Neural crest cell (in vitro differentiated cells): Measurements from ENCODE around the gene OXSR1. TPM values are rescaled to one million over a fixed set of nuclear protein-coding genes. Genes with fewer than 3 reads are reported as not detected.

Experiments
- DNase-seq: peaks from one replicate; pipeline ENCODE4 v3.0.0; 2021; ENCODE audit warnings: low read depth, mixed read lengths, low spot score
- H3K27ac Mint-ChIP-seq: one replicate; pipeline ENCODE4 v1.8.0; 2021; ENCODE audit warnings: mild to moderate bottlenecking, mixed read lengths; ENCODE audit not compliant: unreplicated experiment
- H3K27me3 Mint-ChIP-seq: 2 replicates; pipeline ENCODE4 v1.8.0; 2021; ENCODE audit warnings: low read depth, mild to moderate bottlenecking, mixed read lengths
- H3K36me3 Mint-ChIP-seq: 2 replicates; pipeline ENCODE4 v1.8.0; 2021; ENCODE audit warnings: low read depth, mild to moderate bottlenecking, mixed read lengths
- H3K4me1 Mint-ChIP-seq: 2 replicates; pipeline ENCODE4 v1.8.0; 2021; ENCODE audit warnings: mixed read lengths
- H3K4me3 Mint-ChIP-seq: one replicate; pipeline ENCODE4 v1.8.0; 2021; ENCODE audit warnings: mild to moderate bottlenecking, mixed read lengths
- H3K9me3 Mint-ChIP-seq: 2 replicates; pipeline ENCODE4 v1.8.0; 2021; ENCODE audit warnings: mixed read lengths
- CTCF ChIP-seq: fragments of 200-600 bp; sonication (generic); conservative IDR thresholded peaks from 2 replicates; pipeline ENCODE4 v1.5.0; 2021; ENCODE audit warnings: antibody characterized with exemption, mild to moderate bottlenecking
- total RNA-seq: library from RNA; stranded (reverse); gene quantifications from 2 replicates; pipeline ENCODE4 v1.2.1, GENCODE V29; 2021

Gene OXSR1
- total RNA-seq, 1 donor from 2014 or later = 48.4 TPM

GRCh38 chr3:38260474-38260873, 95.1 kb downstream of the OXSR1 start:
- Mint-ChIP-seq H3K4me3 (no peak overlapping the region), H3K4me1 (no peaks in the 10 kb centered on the region), H3K27ac (no peak overlapping the region), H3K27me3 (no peaks in the 10 kb centered on the region), H3K9me3 (peaks cover 2% of the 10 kb centered on the region), H3K36me3 (peaks cover 11% of the 10 kb centered on the region)
- no peak for TF ChIP-seq CTCF
- no peak for DNase-seq

- no peak for TF ChIP-seq CTCF
- no peak overlapping the region for H3K27ac Mint-ChIP-seq
- H3K27me3 Mint-ChIP-seq = no peaks in the 10 kb centered on the region
- peaks cover 7% of the 10 kb centered on the region for H3K36me3 Mint-ChIP-seq
- no peaks in the 10 kb centered on the region for H3K4me1 Mint-ChIP-seq
- no peak for DNase-seq
- peaks cover 2% of the 10 kb centered on the region for H3K9me3 Mint-ChIP-seq
- H3K4me3 Mint-ChIP-seq = no peak overlapping the region
Observed at GRCh38 chr3:38264353-38264771, 99.0 kb downstream of the OXSR1 start.

- TF ChIP-seq CTCF = no peak
- no peak overlapping the region for H3K27ac Mint-ChIP-seq
- DNase-seq = no peak
- H3K36me3 Mint-ChIP-seq = peaks cover 7% of the 10 kb centered on the region
- H3K27me3 Mint-ChIP-seq = no peaks in the 10 kb centered on the region
- H3K4me1 Mint-ChIP-seq = no peaks in the 10 kb centered on the region
- H3K9me3 Mint-ChIP-seq = peaks cover 2% of the 10 kb centered on the region
- no peak overlapping the region for H3K4me3 Mint-ChIP-seq
Observed at GRCh38 chr3:38264779-38265178, 99.4 kb downstream of the OXSR1 start.

- H3K9me3 Mint-ChIP-seq = peaks cover 2% of the 10 kb centered on the region
- DNase-seq = no peak
- no peak within 1 kb of the TSS for H3K27ac Mint-ChIP-seq
- H3K4me1 Mint-ChIP-seq = no peaks in the 10 kb centered on the region
- H3K36me3 Mint-ChIP-seq = peaks cover 3% of the 10 kb centered on the region
- no peak within 1 kb of the TSS for H3K4me3 Mint-ChIP-seq
- no peak for TF ChIP-seq CTCF
- no peaks in the 10 kb centered on the region for H3K27me3 Mint-ChIP-seq
Observed at GRCh38 chr3:38265604-38266307, 100.4 kb downstream of the OXSR1 start, which contains the start of gene SLC22A13. SLC22A13 (plus strand) TSS chr3:38265812; CDS start chr3:38265861, 49 bp downstream.

- Mint-ChIP-seq H3K9me3 (peaks cover 1% of the 10 kb centered on the region), H3K36me3 (peaks cover 2% of the 10 kb centered on the region), H3K27ac (no peak overlapping the region), H3K4me1 (no peaks in the 10 kb centered on the region), H3K4me3 (no peak overlapping the region), H3K27me3 (no peaks in the 10 kb centered on the region)
- TF ChIP-seq CTCF = no peak
- no peak for DNase-seq
Observed at GRCh38 chr3:38266810-38267209, 101.5 kb downstream of the OXSR1 start.
